Upper lobe of left lung (tissue), 4 donors: ENCODE measurements around the gene PRKAR2B.

Experiments
- POLR2A ChIP-seq, 4 donors: fragments of 450-650 bp; IDR thresholded peaks; one replicate each; pipeline ENCODE4 v1.5.1; 2016 to 2017; ENCODE audit warnings: antibody characterized with exemption in 4 of 4, mild to moderate bottlenecking in 2 of 4
- TF ChIP-seq, protein P1 (sequence below), 6 experiments: fragments of 450-650 bp in 4 of 6; fragments of 200-600 bp in 2 of 6; sonication (generic) in 2 of 6; IDR thresholded peaks; one replicate each; pipeline ENCODE4 v1.5.1; 2016 to 2019; ENCODE audit warnings: antibody characterized with exemption in 6 of 6

DNA sequence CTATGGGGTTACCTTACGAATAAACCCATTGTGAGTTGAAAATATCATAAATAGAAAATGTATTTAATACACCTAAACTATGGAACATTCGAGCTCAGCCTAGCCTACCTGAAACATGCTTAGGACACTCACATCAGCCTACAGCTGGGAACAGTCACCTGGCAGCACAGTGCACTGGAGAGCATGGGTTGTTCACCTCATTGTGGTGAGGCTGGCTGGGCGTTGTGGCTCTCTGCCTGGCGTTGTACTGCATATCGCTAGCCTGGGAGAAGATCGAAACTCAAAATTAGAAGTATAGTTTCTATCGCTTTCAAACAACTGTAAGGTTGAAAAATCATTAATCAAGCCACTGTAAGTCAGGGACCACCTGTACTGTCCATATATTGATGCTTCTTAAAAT lies 107.0 kb downstream of the PRKAR2B start:
- TF ChIP-seq, protein P1, sequence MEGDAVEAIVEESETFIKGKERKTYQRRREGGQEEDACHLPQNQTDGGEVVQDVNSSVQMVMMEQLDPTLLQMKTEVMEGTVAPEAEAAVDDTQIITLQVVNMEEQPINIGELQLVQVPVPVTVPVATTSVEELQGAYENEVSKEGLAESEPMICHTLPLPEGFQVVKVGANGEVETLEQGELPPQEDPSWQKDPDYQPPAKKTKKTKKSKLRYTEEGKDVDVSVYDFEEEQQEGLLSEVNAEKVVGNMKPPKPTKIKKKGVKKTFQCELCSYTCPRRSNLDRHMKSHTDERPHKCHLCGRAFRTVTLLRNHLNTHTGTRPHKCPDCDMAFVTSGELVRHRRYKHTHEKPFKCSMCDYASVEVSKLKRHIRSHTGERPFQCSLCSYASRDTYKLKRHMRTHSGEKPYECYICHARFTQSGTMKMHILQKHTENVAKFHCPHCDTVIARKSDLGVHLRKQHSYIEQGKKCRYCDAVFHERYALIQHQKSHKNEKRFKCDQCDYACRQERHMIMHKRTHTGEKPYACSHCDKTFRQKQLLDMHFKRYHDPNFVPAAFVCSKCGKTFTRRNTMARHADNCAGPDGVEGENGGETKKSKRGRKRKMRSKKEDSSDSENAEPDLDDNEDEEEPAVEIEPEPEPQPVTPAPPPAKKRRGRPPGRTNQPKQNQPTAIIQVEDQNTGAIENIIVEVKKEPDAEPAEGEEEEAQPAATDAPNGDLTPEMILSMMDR (IDR thresholded peaks at IDR 0.05) = no peak
- TF ChIP-seq POLR2A (IDR thresholded peaks at IDR 0.05) = no peak
